Loucy (cell line): ENCODE measurements around the gene PIP5K1C.
"Not testable (repeated sequence)": the region's sequence is repeated elsewhere in the genome, so short reads cannot be mapped to it uniquely, and the experiment has no call there.

Source experiments
- CTCF ChIP-seq: fragments of 200-600 bp; sonication (generic); conservative IDR thresholded peaks from 2 replicates; pipeline ENCODE4 v1.5.1; 2014; ENCODE audit warnings: mild to moderate bottlenecking, antibody characterized with exemption, low read length
- EZH2phosphoT487 ChIP-seq: fragments of 200-600 bp; IDR thresholded peaks from 2 replicates; pipeline ENCODE4 v1.6.1; 2018; ENCODE audit warnings: antibody characterized with exemption, mild to moderate bottlenecking, moderate library complexity, borderline replicate concordance

GRCh38 chr19:3666545-3666856, 33.8 kb downstream of the PIP5K1C start:
- not testable (repeated sequence) for TF ChIP-seq CTCF, EZH2phosphoT487
